ENCODE results near the gene EXO1.

- TF ChIP-seq YY1 (IDR thresholded peaks at IDR 0.05; ENCODE audit: low read depth): no peak
- no peak for TF ChIP-seq FOXM1 (IDR thresholded peaks at IDR 0.05; ENCODE audit: low read depth)
- no peak for TF ChIP-seq CTCF (IDR thresholded peaks at IDR 0.05)
- no peak for TF ChIP-seq CHD2 (IDR thresholded peaks at IDR 0.05; ENCODE audit: low read length, partially characterized antibody)
- TF ChIP-seq TAF1 (IDR thresholded peaks at IDR 0.05; ENCODE audit: borderline replicate concordance, low read depth, low read length): no peak
- TF ChIP-seq EZH2phosphoT487 (IDR thresholded peaks at IDR 0.05; ENCODE audit: borderline replicate concordance, low read depth): no peak
These were observed 69.5 kb downstream of the EXO1 start for GRCh38 chr1:241917487-241917886.

Measured in SK-N-SH (cell line).